Measurements from ENCODE around the gene TBC1D7.

DNA sequence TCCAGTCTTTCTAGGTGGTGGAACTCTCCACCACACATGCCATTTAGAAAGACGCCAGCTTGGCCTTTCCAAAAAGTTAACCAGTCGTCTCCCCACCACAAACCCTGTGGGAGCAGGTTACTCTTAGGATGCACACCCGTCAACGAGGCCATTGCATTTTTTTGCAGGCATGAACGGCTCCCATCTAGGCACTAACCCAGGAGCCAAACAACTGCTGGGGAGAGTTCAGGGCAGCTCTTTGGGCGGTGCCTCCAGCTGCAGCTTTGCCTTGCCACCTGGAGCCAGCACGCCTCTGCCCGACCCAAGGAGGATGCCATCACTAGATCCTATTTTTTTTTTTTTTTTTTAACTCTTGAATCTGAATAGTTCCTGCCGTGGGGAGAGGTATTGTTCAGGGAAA lies 39.9 kb downstream of the TBC1D7 start:
- TF ChIP-seq CTCF (IDR thresholded peaks at IDR 0.05): no peak
- TF ChIP-seq POLR2A (IDR thresholded peaks at IDR 0.05): no peak

Measured in thyroid gland (tissue), 4 donors.